A549 (cell line): ENCODE results near the gene KRTAP10-7. TPM values are rescaled to one million over a fixed set of nuclear protein-coding genes. Genes with fewer than 3 reads are reported as not detected.
"Not testable (repeated sequence)": the region's sequence is repeated elsewhere in the genome, so short reads cannot be mapped to it uniquely, and the experiment has no call there.

Experiments used
- ATAC-seq, 2 experiments: fragments of 200-7000 bp in 1 of 2; fragments of >200 bp in 1 of 2; cut with Nextera tagmentation in 1 of 2; cut with Tn5 transposase in 1 of 2; 3 replicates each; pipeline versions ENCODE4 v1.8.0 to v1.9.1; 2018 to 2020; ENCODE audit warnings: mild to moderate bottlenecking in 1 of 2, moderate library complexity in 1 of 2
- CTCF ChIA-PET: fragments of 300-600 bp; sonication (Branson Sonifier 250); formaldehyde crosslinking; extraction: SDS; loops from one replicate; lab custom pipeline; 2021; ENCODE audit warnings: antibody characterized with exemption, inconsistent platforms; lab: Yijun Ruan, JAX
- POLR2A ChIA-PET: fragments of 350-600 bp; formaldehyde crosslinking; extraction: SDS; loops from one replicate; lab custom pipeline; 2021; ENCODE audit warnings: antibody characterized with exemption, inconsistent platforms; lab: Yijun Ruan, JAX
- DNase-seq, 2 experiments: peaks; one replicate each; pipeline versions ENCODE4 v3.0.0 to v3.0.0-alpha.2; 2011 to 2016; ENCODE audit warnings: low read depth in 1 of 2, low spot score in 1 of 2
- FAIRE-seq: peaks from 2 replicates; lab custom pipeline; 2011; peaks lifted over from hg19 to GRCh38; lab: Jason Lieb, UNC
- H3K27ac ChIP-seq, 2 experiments: fragments of >200 bp; sonication (Bioruptor Twin); formaldehyde crosslinking; 3 replicates each; pipeline ENCODE4 v1.5.1; 2016 to 2017
- H3K4me1 ChIP-seq: fragments of >200 bp; sonication (Bioruptor Twin); formaldehyde crosslinking; 3 replicates; pipeline ENCODE4 v1.6.1; 2016
- H3K4me2 ChIP-seq: fragments of >200 bp; sonication (Bioruptor Twin); formaldehyde crosslinking; 3 replicates; pipeline ENCODE4 v1.6.1; 2016
- H3K4me3 ChIP-seq: fragments of >200 bp; sonication (Bioruptor Twin); formaldehyde crosslinking; 3 replicates; pipeline ENCODE4 v1.5.1; 2016
- H3K9me3 ChIP-seq: fragments of >200 bp; sonication (Bioruptor Twin); formaldehyde crosslinking; 3 replicates; pipeline ENCODE4 v1.6.1; 2016
- CBX8 ChIP-seq: fragments of 200-600 bp; sonication (generic); IDR thresholded peaks from 2 replicates; pipeline ENCODE4 v1.6.1; 2016
- EHMT2 ChIP-seq: fragments of 200-600 bp; sonication (generic); IDR thresholded peaks from 2 replicates; pipeline ENCODE4 v1.6.1; 2016; ENCODE audit warnings: antibody characterized with exemption, low read depth, mild to moderate bottlenecking, moderate library complexity
- FOSL2 ChIP-seq, 2 experiments: fragments of 450-650 bp in 1 of 2; fragments of >200 bp in 1 of 2; sonication (Bioruptor Twin) in 1 of 2; formaldehyde crosslinking; IDR thresholded peaks; 2 replicates each; pipeline versions ENCODE4 v1.5.0 to v1.6.1; 2016 to 2020; ENCODE audit warnings: mild to moderate bottlenecking in 1 of 2, moderate library complexity in 1 of 2
- MAFK ChIP-seq: fragments of 450-650 bp; IDR thresholded peaks from 2 replicates; pipeline ENCODE4 v1.6.1; 2014; ENCODE audit not compliant: partially characterized antibody
- MAZ ChIP-seq: fragments of 150-350 bp; IDR thresholded peaks from 2 replicates; pipeline ENCODE4 v1.6.1; 2014; ENCODE audit warnings: antibody characterized with exemption, low read depth, low read length, borderline replicate concordance
- MYC ChIP-seq: IDR thresholded peaks from 2 replicates; pipeline ENCODE4 v1.6.1; 2012; ENCODE audit warnings: mild to moderate bottlenecking, inconsistent platforms, low read length, improper control_type of control experiment, borderline replicate concordance
- NPAS2 ChIP-seq: fragments of 250-450 bp; sonication (Bioruptor Pico); IDR thresholded peaks from 2 replicates; pipeline ENCODE4 v1.8.0; 2022; ENCODE audit warnings: mild to moderate bottlenecking, moderate library complexity, borderline replicate concordance
- POLR2AphosphoS2 ChIP-seq: conservative IDR thresholded peaks from 2 replicates; pipeline ENCODE4 v1.6.1; 2012; ENCODE audit warnings: low read length, improper control_type of control experiment, inconsistent platforms
- TP53 ChIP-seq: fragments of 250-450 bp; sonication (Bioruptor Pico); IDR thresholded peaks from 2 replicates; pipeline ENCODE4 v1.5.0; 2021; ENCODE audit warnings: mild to moderate bottlenecking, moderate library complexity
- ZNF302 ChIP-seq: fragments of 250-450 bp; sonication (Bioruptor Pico); IDR thresholded peaks from 2 replicates; pipeline ENCODE4 v1.9.0; 2021; ENCODE audit warnings: inconsistent platforms, mild to moderate bottlenecking, moderate library complexity
- whole genome bisulfite sequencing: methylation state at CpG from one replicate; pipeline ENCODE4 v1.1.6; 2017; ENCODE audit errors: missing lambda C conversion rate; 5-methylcytosine and 5-hydroxymethylcytosine counted together
- polyA minus RNA-seq: library from RNA; depleted of rRNA, polyadenylated mRNA; stranded (reverse); fragments of >200 nt; gene quantifications from 2 replicates; pipeline ENCODE4 v1.2.3, GENCODE V29; 2011; rRNA and poly(A)+ RNA removed
- polyA plus RNA-seq, 4 experiments: library from polyadenylated mRNA; depleted of rRNA in 3 of 4; stranded (reverse); fragments of >200 nt; fragmentation: RNase III in 1 of 4; extraction: RNeasy Plus Mini Kit Qiagen cat#74134 plus additional on column Dnase treatment in 1 of 4; gene quantifications; 2 replicates in 3 of 4; 3 replicates in 1 of 4; pipeline ENCODE4 v1.2.3, GENCODE V29; 2011 to 2017
- TF ChIP-seq, protein P1 (sequence below): IDR thresholded peaks from 2 replicates; pipeline ENCODE4 v1.6.1; 2012; ENCODE audit warnings: low read depth, borderline replicate concordance
- TF ChIP-seq, protein P2 (sequence below): fragments of 200-600 bp; sonication (generic); IDR thresholded peaks from 2 replicates; pipeline ENCODE4 v1.6.1; 2016; ENCODE audit warnings: antibody characterized with exemption, mild to moderate bottlenecking, moderate library complexity

The KRTAP10-7 gene, protein sequence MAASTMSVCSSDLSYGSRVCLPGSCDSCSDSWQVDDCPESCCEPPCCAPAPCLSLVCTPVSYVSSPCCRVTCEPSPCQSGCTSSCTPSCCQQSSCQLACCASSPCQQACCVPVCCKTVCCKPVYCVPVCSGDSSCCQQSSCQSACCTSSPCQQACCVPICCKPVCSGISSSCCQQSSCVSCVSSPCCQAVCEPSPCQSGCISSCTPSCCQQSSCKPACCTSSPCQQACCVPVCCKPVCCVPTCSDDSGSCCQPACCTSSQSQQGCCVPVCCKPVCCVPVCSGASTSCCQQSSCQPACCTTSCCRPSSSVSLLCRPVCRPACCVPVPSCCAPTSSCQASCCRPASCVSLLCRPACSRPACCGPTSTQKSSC
- polyA plus RNA-seq (2011; rRNA removed) (not detected in 2 replicates), polyA plus RNA-seq (2017; fragmentation: RNase III; extraction: RNeasy Plus Mini Kit Qiagen cat#74134 plus additional on column Dnase treatment) (not detected in 3 replicates), polyA minus RNA-seq (not detected in 2 replicates)
- not detected in 2 replicates for polyA plus RNA-seq (2012; cell fraction: cytosol; rRNA removed)
- not detected in 2 replicates for polyA plus RNA-seq (2012; cell fraction: nucleus; rRNA removed)

DNA sequence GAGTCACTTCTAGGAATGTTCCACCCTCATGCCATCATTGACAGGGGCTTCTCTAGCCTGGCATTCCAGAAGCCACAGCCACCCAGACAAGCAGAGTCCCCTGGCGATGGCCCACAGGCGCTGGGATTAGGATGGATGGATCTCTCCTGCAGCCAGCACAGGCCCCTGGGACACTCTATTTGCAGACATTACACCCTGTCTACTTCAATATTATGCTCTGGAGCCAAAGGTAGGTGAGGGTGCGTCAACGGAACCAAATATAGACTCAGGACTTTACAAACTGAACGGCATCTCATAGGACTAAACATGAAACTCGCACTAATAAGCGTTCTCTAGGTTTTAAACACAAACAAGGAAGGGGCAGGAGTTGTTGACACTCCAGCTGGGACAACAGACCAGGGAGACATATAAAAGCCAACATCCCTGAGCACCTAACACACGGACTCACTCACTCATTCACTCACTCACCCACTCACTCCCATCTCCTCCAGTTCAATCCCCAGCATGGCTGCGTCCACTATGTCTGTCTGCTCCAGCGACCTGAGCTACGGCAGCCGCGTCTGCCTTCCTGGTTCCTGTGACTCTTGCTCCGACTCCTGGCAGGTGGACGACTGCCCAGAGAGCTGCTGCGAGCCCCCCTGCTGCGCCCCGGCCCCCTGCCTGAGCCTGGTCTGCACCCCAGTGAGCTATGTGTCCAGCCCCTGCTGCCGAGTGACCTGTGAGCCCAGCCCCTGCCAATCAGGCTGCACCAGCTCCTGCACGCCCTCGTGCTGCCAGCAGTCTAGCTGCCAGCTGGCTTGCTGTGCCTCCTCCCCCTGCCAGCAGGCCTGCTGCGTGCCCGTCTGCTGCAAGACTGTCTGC lies at the start of gene KRTAP10-7:
KRTAP10-7 (plus strand) TSS at position 480 of the 861 bp plus-strand sequence; CDS start at position 505, 25 bp downstream.
- H3K9me3 ChIP-seq, H3K27ac ChIP-seq, CTCF ChIA-PET, POLR2A ChIA-PET, DNase-seq, H3K4me2 ChIP-seq, H3K4me1 ChIP-seq, H3K4me3 ChIP-seq, ATAC-seq, FAIRE-seq: not testable (repeated sequence)
- 53% methylated on average over 11 of the region's 23 CpGs for WGBS

DNA sequence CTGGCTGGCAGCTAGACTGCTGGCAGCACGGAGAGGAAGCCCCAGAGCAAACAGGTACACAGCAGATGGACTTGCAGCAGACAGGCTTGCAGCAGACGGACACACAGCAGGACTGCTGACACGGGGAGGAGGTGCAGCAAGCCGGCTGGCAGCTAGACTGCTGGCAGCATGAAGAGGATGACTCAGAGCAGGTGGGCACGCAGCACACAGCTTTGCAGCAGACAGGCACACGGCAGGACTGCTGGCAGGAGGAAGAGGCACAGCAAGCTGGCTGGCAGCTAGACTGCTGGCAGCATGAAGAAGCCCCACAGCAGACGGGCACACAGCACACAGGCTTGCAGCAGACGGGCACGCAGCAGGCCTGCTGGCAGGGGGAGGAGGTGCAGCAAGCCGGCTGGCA lies 49.6 kb upstream of the KRTAP10-7 start:
- no peak for DNase-seq
- no peak for ATAC-seq
- WGBS, result 20% methylated on average over 1 of the region's 10 CpGs
- Histone ChIP-seq H3K4me1 (no peaks in the 10 kb centered on the region), H3K4me3 (no peak overlapping the region), H3K27ac (no peak overlapping the region), H3K4me2 (no peak overlapping the region), H3K9me3 (peaks cover 7% of the 10 kb centered on the region; the same call in 2 of the 3 replicates)
- POLR2A ChIA-PET, result no interaction called here
- no peak for FAIRE-seq
- TF ChIP-seq MAFK, result no peak
- TF ChIP-seq POLR2AphosphoS2, result no peak
- no peak for TF ChIP-seq EHMT2
- TF ChIP-seq, protein P1, sequence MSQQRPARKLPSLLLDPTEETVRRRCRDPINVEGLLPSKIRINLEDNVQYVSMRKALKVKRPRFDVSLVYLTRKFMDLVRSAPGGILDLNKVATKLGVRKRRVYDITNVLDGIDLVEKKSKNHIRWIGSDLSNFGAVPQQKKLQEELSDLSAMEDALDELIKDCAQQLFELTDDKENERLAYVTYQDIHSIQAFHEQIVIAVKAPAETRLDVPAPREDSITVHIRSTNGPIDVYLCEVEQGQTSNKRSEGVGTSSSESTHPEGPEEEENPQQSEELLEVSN, result no peak
- no peak for TF ChIP-seq MAZ
- no peak for TF ChIP-seq ZNF302 (CRISPR knock-in tag)
- no peak for TF ChIP-seq CBX8
- CTCF ChIA-PET, result interaction anchor here (1.5 kb wide), 1 partner anchor 24 kb away, joined by 4 read pairs; no protein-coding TSS in a partner anchor

DNA sequence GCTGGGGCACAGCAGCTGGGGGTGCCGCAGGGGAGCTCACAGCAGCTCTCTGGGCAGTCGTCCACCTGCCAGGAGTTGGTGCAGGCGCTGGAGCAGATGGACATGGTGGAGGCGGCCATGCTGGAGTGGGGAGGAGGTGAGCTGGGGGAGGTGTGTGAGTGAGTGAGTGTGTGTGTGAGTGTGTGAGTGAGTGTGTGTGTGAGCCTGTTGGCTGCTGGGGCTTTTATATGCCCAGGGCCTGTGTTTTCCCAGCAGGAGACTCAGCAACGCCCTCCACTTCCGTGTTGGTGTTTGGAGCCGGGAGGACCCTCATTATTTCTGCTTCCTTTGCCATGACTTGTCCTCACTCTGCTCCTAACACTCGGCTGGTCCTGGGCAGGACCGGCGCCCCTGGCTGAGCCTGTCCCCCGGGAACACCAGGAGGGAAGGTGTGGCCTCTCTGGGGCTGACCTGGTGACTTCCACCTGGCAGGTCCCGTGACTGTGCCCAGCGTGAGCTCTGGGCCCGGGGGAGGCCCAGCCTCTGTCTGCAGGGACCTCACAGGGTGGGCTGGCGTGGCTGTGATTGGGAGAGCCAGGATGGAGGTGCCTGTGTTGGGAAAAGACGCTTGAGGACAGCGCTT lies 48.9 kb upstream of the KRTAP10-7 start, which contains the start of gene KRTAP10-2:
KRTAP10-2 (minus strand) TSS at position 166 of the 622 bp plus-strand sequence; CDS start at position 119, 47 bp downstream.
- FAIRE-seq (no peak), ATAC-seq (no peak), DNase-seq (no peak)
- no peak within 1 kb of the TSS for H3K27ac ChIP-seq
- 72% methylated on average over 10 of the region's 17 CpGs for WGBS
- no peak within 1 kb of the TSS for H3K4me2 ChIP-seq
- no peaks in the 10 kb centered on the region for H3K4me1 ChIP-seq
- ChIA-PET POLR2A (no interaction called here), CTCF (interaction anchor here (1.5 kb wide), 1 partner anchor 23 kb away, joined by 4 read pairs; no protein-coding TSS in a partner anchor)
- H3K4me3 ChIP-seq, result no peak within 1 kb of the TSS
- peaks cover 7% of the 10 kb centered on the region; the same call in 2 of the 3 replicates for H3K9me3 ChIP-seq
- TF ChIP-seq FOSL2 (IDR thresholded peaks at IDR 0.05), result no peak
- TF ChIP-seq FOSL2 (CRISPR knock-in tag; IDR thresholded peaks at IDR 0.05), result no peak
- no peak for TF ChIP-seq NPAS2 (CRISPR knock-in tag)
- TF ChIP-seq, protein P2, sequence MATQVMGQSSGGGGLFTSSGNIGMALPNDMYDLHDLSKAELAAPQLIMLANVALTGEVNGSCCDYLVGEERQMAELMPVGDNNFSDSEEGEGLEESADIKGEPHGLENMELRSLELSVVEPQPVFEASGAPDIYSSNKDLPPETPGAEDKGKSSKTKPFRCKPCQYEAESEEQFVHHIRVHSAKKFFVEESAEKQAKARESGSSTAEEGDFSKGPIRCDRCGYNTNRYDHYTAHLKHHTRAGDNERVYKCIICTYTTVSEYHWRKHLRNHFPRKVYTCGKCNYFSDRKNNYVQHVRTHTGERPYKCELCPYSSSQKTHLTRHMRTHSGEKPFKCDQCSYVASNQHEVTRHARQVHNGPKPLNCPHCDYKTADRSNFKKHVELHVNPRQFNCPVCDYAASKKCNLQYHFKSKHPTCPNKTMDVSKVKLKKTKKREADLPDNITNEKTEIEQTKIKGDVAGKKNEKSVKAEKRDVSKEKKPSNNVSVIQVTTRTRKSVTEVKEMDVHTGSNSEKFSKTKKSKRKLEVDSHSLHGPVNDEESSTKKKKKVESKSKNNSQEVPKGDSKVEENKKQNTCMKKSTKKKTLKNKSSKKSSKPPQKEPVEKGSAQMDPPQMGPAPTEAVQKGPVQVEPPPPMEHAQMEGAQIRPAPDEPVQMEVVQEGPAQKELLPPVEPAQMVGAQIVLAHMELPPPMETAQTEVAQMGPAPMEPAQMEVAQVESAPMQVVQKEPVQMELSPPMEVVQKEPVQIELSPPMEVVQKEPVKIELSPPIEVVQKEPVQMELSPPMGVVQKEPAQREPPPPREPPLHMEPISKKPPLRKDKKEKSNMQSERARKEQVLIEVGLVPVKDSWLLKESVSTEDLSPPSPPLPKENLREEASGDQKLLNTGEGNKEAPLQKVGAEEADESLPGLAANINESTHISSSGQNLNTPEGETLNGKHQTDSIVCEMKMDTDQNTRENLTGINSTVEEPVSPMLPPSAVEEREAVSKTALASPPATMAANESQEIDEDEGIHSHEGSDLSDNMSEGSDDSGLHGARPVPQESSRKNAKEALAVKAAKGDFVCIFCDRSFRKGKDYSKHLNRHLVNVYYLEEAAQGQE, result no peak
- TF ChIP-seq TP53 (CRISPR knock-in tag), result no peak
- no peak for TF ChIP-seq MYC
